ENCODE results near the gene KCNJ6. TPM values are rescaled to one million over a fixed set of nuclear protein-coding genes. Genes with fewer than 3 reads are reported as not detected.
A peak's percentile ranks its signal among the peaks of the same experiment; 100 is the strongest.

KCNJ6 gene
- total RNA-seq, 1 donor, result under 0.01 TPM

GRCh38 chr21:37828556-37828955, 87.7 kb downstream of the KCNJ6 start:
- Histone ChIP-seq H3K4me3 (ENCODE audit: low read length) (no peak overlapping the region), H3K27me3 (ENCODE audit: insufficient read depth, low read length) (no peaks in the 10 kb centered on the region), H3K4me1 (ENCODE audit: insufficient read depth, low read length) (peaks cover 19% of the 10 kb centered on the region), H3K9me3 (ENCODE audit: low read depth, low read length) (no peaks in the 10 kb centered on the region)

- Histone ChIP-seq H3K27me3 (ENCODE audit: insufficient read depth, low read length) (no peaks in the 10 kb centered on the region), H3K9me3 (ENCODE audit: low read depth, low read length) (no peaks in the 10 kb centered on the region), H3K4me3 (ENCODE audit: low read length) (no peak overlapping the region), H3K4me1 (ENCODE audit: insufficient read depth, low read length) (peaks cover 19% of the 10 kb centered on the region)
Observed at GRCh38 chr21:37827913-37828312, 88.3 kb downstream of the KCNJ6 start.

GRCh38 chr21:37821786-37822450, 94.3 kb downstream of the KCNJ6 start:
- Histone ChIP-seq H3K27me3 (ENCODE audit: insufficient read depth, low read length) (no peaks in the 10 kb centered on the region), H3K9me3 (ENCODE audit: low read depth, low read length) (no peaks in the 10 kb centered on the region), H3K4me1 (ENCODE audit: insufficient read depth, low read length) (peaks cover 14% of the 10 kb centered on the region), H3K4me3 (ENCODE audit: low read length) (no peak overlapping the region)

GRCh38 chr21:37821092-37821491, 95.2 kb downstream of the KCNJ6 start:
- Histone ChIP-seq H3K9me3 (ENCODE audit: low read depth, low read length) (no peaks in the 10 kb centered on the region), H3K4me1 (ENCODE audit: insufficient read depth, low read length) (peaks cover 19% of the 10 kb centered on the region), H3K4me3 (ENCODE audit: low read length) (no peak overlapping the region), H3K27me3 (ENCODE audit: insufficient read depth, low read length) (no peaks in the 10 kb centered on the region)

GRCh38 chr21:37819372-37819771, 96.9 kb downstream of the KCNJ6 start:
- Histone ChIP-seq H3K4me3 (ENCODE audit: low read length) (no peak overlapping the region), H3K27me3 (ENCODE audit: insufficient read depth, low read length) (no peaks in the 10 kb centered on the region), H3K4me1 (ENCODE audit: insufficient read depth, low read length) (peaks cover 28% of the 10 kb centered on the region), H3K9me3 (ENCODE audit: low read depth, low read length) (no peaks in the 10 kb centered on the region)

GRCh38 chr21:37817242-37817641, 99.0 kb downstream of the KCNJ6 start:
- Histone ChIP-seq H3K4me1 (ENCODE audit: insufficient read depth, low read length) (peaks cover 28% of the 10 kb centered on the region), H3K27me3 (ENCODE audit: insufficient read depth, low read length) (no peaks in the 10 kb centered on the region), H3K9me3 (ENCODE audit: low read depth, low read length) (no peaks in the 10 kb centered on the region), H3K4me3 (ENCODE audit: low read length) (peak overlapping the region; percentile 41)

- no peaks in the 10 kb centered on the region for H3K9me3 ChIP-seq (ENCODE audit: low read depth, low read length)
- no peaks in the 10 kb centered on the region for H3K27me3 ChIP-seq (ENCODE audit: insufficient read depth, low read length)
- H3K4me1 ChIP-seq (ENCODE audit: insufficient read depth, low read length), result peaks cover 18% of the 10 kb centered on the region
- peak overlapping the region; percentile 41 for H3K4me3 ChIP-seq (ENCODE audit: low read length)
Observed at GRCh38 chr21:37815893-37816292, 100.4 kb downstream of the KCNJ6 start.

GRCh38 chr21:37811711-37812110, 104.5 kb downstream of the KCNJ6 start:
- Histone ChIP-seq H3K27me3 (ENCODE audit: insufficient read depth, low read length) (no peaks in the 10 kb centered on the region), H3K9me3 (ENCODE audit: low read depth, low read length) (no peaks in the 10 kb centered on the region), H3K4me1 (ENCODE audit: insufficient read depth, low read length) (peaks cover 14% of the 10 kb centered on the region)

GRCh38 chr21:37808261-37808660, 108.0 kb downstream of the KCNJ6 start:
- Histone ChIP-seq H3K4me1 (ENCODE audit: insufficient read depth, low read length) (no peaks in the 10 kb centered on the region), H3K4me3 (ENCODE audit: low read length) (no peak overlapping the region), H3K27me3 (ENCODE audit: insufficient read depth, low read length) (no peaks in the 10 kb centered on the region), H3K9me3 (ENCODE audit: low read depth, low read length) (no peaks in the 10 kb centered on the region)

More at GRCh38 chr21:37811711-37812110, 104.5 kb downstream of the KCNJ6 start:
- H3K4me3 ChIP-seq (ENCODE audit: low read length), result no peak overlapping the region

GRCh38 chr21:37805266-37805665, 111.0 kb downstream of the KCNJ6 start:
- Histone ChIP-seq H3K9me3 (ENCODE audit: low read depth, low read length) (no peaks in the 10 kb centered on the region), H3K27me3 (ENCODE audit: insufficient read depth, low read length) (no peaks in the 10 kb centered on the region), H3K4me3 (ENCODE audit: low read length) (no peak overlapping the region)

GRCh38 chr21:37804001-37804400, 112.3 kb downstream of the KCNJ6 start:
- Histone ChIP-seq H3K9me3 (ENCODE audit: low read depth, low read length) (no peaks in the 10 kb centered on the region), H3K4me1 (ENCODE audit: insufficient read depth, low read length) (no peaks in the 10 kb centered on the region), H3K4me3 (ENCODE audit: low read length) (no peak overlapping the region), H3K27me3 (ENCODE audit: insufficient read depth, low read length) (no peaks in the 10 kb centered on the region)

More at GRCh38 chr21:37805266-37805665, 111.0 kb downstream of the KCNJ6 start:
- no peaks in the 10 kb centered on the region for H3K4me1 ChIP-seq (ENCODE audit: insufficient read depth, low read length)

GRCh38 chr21:37803101-37803651, 113.1 kb downstream of the KCNJ6 start:
- no peaks in the 10 kb centered on the region for H3K4me1 ChIP-seq (ENCODE audit: insufficient read depth, low read length)
- H3K27me3 ChIP-seq (ENCODE audit: insufficient read depth, low read length), result no peaks in the 10 kb centered on the region
- no peaks in the 10 kb centered on the region for H3K9me3 ChIP-seq (ENCODE audit: low read depth, low read length)
- no peak overlapping the region for H3K4me3 ChIP-seq (ENCODE audit: low read length)

GRCh38 chr21:37800456-37801061, 115.7 kb downstream of the KCNJ6 start:
- H3K9me3 ChIP-seq (ENCODE audit: low read depth, low read length), result no peaks in the 10 kb centered on the region
- H3K4me1 ChIP-seq (ENCODE audit: insufficient read depth, low read length), result no peaks in the 10 kb centered on the region
- H3K4me3 ChIP-seq (ENCODE audit: low read length), result no peak overlapping the region
- no peaks in the 10 kb centered on the region for H3K27me3 ChIP-seq (ENCODE audit: insufficient read depth, low read length)

- Histone ChIP-seq H3K27me3 (ENCODE audit: insufficient read depth, low read length) (no peaks in the 10 kb centered on the region), H3K4me1 (ENCODE audit: insufficient read depth, low read length) (no peaks in the 10 kb centered on the region), H3K9me3 (ENCODE audit: low read depth, low read length) (no peaks in the 10 kb centered on the region), H3K4me3 (ENCODE audit: low read length) (no peak overlapping the region)
Observed at GRCh38 chr21:37800057-37800455, 116.2 kb downstream of the KCNJ6 start.

- H3K27me3 ChIP-seq (ENCODE audit: insufficient read depth, low read length), result no peaks in the 10 kb centered on the region
- no peaks in the 10 kb centered on the region for H3K4me1 ChIP-seq (ENCODE audit: insufficient read depth, low read length)
- H3K9me3 ChIP-seq (ENCODE audit: low read depth, low read length), result no peaks in the 10 kb centered on the region
- no peak overlapping the region for H3K4me3 ChIP-seq (ENCODE audit: low read length)
Observed at GRCh38 chr21:37799211-37800056, 116.8 kb downstream of the KCNJ6 start.
